Memory B cell (primary cell): ENCODE measurements around the gene GALNT10.
"Not testable (repeated sequence)": the region's sequence is repeated elsewhere in the genome, so short reads cannot be mapped to it uniquely, and the experiment has no call there.

Source experiments
- ATAC-seq: fragments of 150-1000 bp; cut with Tn5 transposase; 2 replicates; pipeline ENCODE4 v1.10.0; 2021; ENCODE audit warnings: low read depth, mild to moderate bottlenecking, moderate library complexity
- DNase-seq, 2 donors: peaks; one replicate each; pipeline ENCODE4 v3.0.0; 2022; ENCODE audit warnings: low spot score in 2 of 2
- H3K27ac Mint-ChIP-seq: one replicate; pipeline ENCODE4 v1.8.0; 2022; ENCODE audit warnings: mild to moderate bottlenecking, moderate library complexity, mixed read lengths
- H3K27me3 Mint-ChIP-seq: one replicate; pipeline ENCODE4 v1.8.0; 2022; ENCODE audit warnings: mixed read lengths
- H3K36me3 Mint-ChIP-seq: one replicate; pipeline ENCODE4 v1.8.0; 2022; ENCODE audit warnings: mild to moderate bottlenecking, mixed read lengths
- H3K4me1 Mint-ChIP-seq: one replicate; pipeline ENCODE4 v1.8.0; 2022; ENCODE audit warnings: mixed read lengths
- H3K4me3 Mint-ChIP-seq: one replicate; pipeline ENCODE4 v1.8.0; 2022; ENCODE audit warnings: mild to moderate bottlenecking, moderate library complexity, mixed read lengths
- H3K9me3 Mint-ChIP-seq: one replicate; pipeline ENCODE4 v1.8.0; 2022; ENCODE audit warnings: mixed read lengths

Gene GALNT10

GRCh38 chr5:154360241-154360640 lies 169.7 kb downstream of the GALNT10 start:
- not testable (repeated sequence) for H3K9me3 Mint-ChIP-seq, DNase-seq, H3K27me3 Mint-ChIP-seq, H3K27ac Mint-ChIP-seq, H3K4me1 Mint-ChIP-seq, H3K4me3 Mint-ChIP-seq, ATAC-seq
- H3K36me3 Mint-ChIP-seq, result peaks cover 13% of the 10 kb centered on the region

- peaks cover 15% of the 10 kb centered on the region for H3K36me3 Mint-ChIP-seq
- no peak for DNase-seq
- ATAC-seq, result no peak
- no peaks in the 10 kb centered on the region for H3K9me3 Mint-ChIP-seq
- H3K27ac Mint-ChIP-seq, result no peak overlapping the region
- no peaks in the 10 kb centered on the region for H3K27me3 Mint-ChIP-seq
- H3K4me1 Mint-ChIP-seq, result peaks cover 9% of the 10 kb centered on the region
- no peak overlapping the region for H3K4me3 Mint-ChIP-seq
Observed at GRCh38 chr5:154363411-154363810, 172.9 kb downstream of the GALNT10 start.

- no peaks in the 10 kb centered on the region for H3K27me3 Mint-ChIP-seq
- ATAC-seq (no peak), DNase-seq (no peak)
- H3K9me3 Mint-ChIP-seq, result no peaks in the 10 kb centered on the region
- H3K4me3 Mint-ChIP-seq, result no peak overlapping the region
- peaks cover 7% of the 10 kb centered on the region for H3K4me1 Mint-ChIP-seq
- H3K36me3 Mint-ChIP-seq, result peaks cover 14% of the 10 kb centered on the region
- H3K27ac Mint-ChIP-seq, result no peak overlapping the region
Observed at GRCh38 chr5:154364771-154365170, 174.2 kb downstream of the GALNT10 start.

GRCh38 chr5:154365823-154366222 lies 175.3 kb downstream of the GALNT10 start:
- no peak for ATAC-seq
- Mint-ChIP-seq H3K27me3 (no peaks in the 10 kb centered on the region), H3K4me3 (no peak overlapping the region), H3K27ac (no peak overlapping the region), H3K36me3 (peaks cover 15% of the 10 kb centered on the region), H3K4me1 (peaks cover 7% of the 10 kb centered on the region), H3K9me3 (no peaks in the 10 kb centered on the region)
- no peak for DNase-seq

- Mint-ChIP-seq H3K36me3 (peaks cover 18% of the 10 kb centered on the region), H3K9me3 (no peaks in the 10 kb centered on the region), H3K27ac (no peak overlapping the region), H3K4me1 (peaks cover 7% of the 10 kb centered on the region), H3K4me3 (no peak overlapping the region), H3K27me3 (no peaks in the 10 kb centered on the region)
- ATAC-seq (no peak), DNase-seq (no peak)
Observed at GRCh38 chr5:154366353-154366752, 175.8 kb downstream of the GALNT10 start.

- DNase-seq (no peak), ATAC-seq (no peak)
- no peaks in the 10 kb centered on the region for H3K9me3 Mint-ChIP-seq
- H3K4me1 Mint-ChIP-seq, result peaks cover 7% of the 10 kb centered on the region
- no peak overlapping the region for H3K4me3 Mint-ChIP-seq
- no peaks in the 10 kb centered on the region for H3K27me3 Mint-ChIP-seq
- H3K36me3 Mint-ChIP-seq, result peaks cover 16% of the 10 kb centered on the region
- H3K27ac Mint-ChIP-seq, result no peak overlapping the region
Observed at GRCh38 chr5:154367101-154367500, 176.6 kb downstream of the GALNT10 start.

- DNase-seq (no peak), ATAC-seq (no peak)
- Mint-ChIP-seq H3K36me3 (peaks cover 18% of the 10 kb centered on the region), H3K9me3 (no peaks in the 10 kb centered on the region), H3K27me3 (no peaks in the 10 kb centered on the region), H3K4me3 (no peak overlapping the region), H3K27ac (peak overlapping the region; percentile 48), H3K4me1 (peaks cover 7% of the 10 kb centered on the region)
Observed at GRCh38 chr5:154368041-154368800, 177.7 kb downstream of the GALNT10 start.

GRCh38 chr5:154369682-154370081 lies 179.1 kb downstream of the GALNT10 start:
- no peaks in the 10 kb centered on the region for H3K27me3 Mint-ChIP-seq
- H3K36me3 Mint-ChIP-seq, result peaks cover 10% of the 10 kb centered on the region
- H3K9me3 Mint-ChIP-seq, result no peaks in the 10 kb centered on the region
- DNase-seq (no peak), ATAC-seq (no peak)
- peaks cover 3% of the 10 kb centered on the region for H3K4me1 Mint-ChIP-seq
- H3K4me3 Mint-ChIP-seq, result no peak overlapping the region
- H3K27ac Mint-ChIP-seq, result no peak overlapping the region

GRCh38 chr5:154370119-154370518 lies 179.6 kb downstream of the GALNT10 start:
- Mint-ChIP-seq H3K4me1 (peaks cover 3% of the 10 kb centered on the region), H3K36me3 (peaks cover 10% of the 10 kb centered on the region), H3K27ac (no peak overlapping the region), H3K27me3 (no peaks in the 10 kb centered on the region), H3K4me3 (no peak overlapping the region), H3K9me3 (no peaks in the 10 kb centered on the region)
- ATAC-seq, result no peak
- no peak for DNase-seq

- H3K36me3 Mint-ChIP-seq, result peaks cover 11% of the 10 kb centered on the region
- no peak overlapping the region for H3K4me3 Mint-ChIP-seq
- ATAC-seq (no peak), DNase-seq (no peak)
- H3K9me3 Mint-ChIP-seq, result no peaks in the 10 kb centered on the region
- H3K4me1 Mint-ChIP-seq, result peaks cover under 1% of the 10 kb centered on the region
- no peak overlapping the region for H3K27ac Mint-ChIP-seq
- no peaks in the 10 kb centered on the region for H3K27me3 Mint-ChIP-seq
Observed at GRCh38 chr5:154370813-154371212, 180.3 kb downstream of the GALNT10 start.

GRCh38 chr5:154371687-154372086 lies 181.2 kb downstream of the GALNT10 start:
- H3K9me3 Mint-ChIP-seq, result no peaks in the 10 kb centered on the region
- no peaks in the 10 kb centered on the region for H3K27me3 Mint-ChIP-seq
- ATAC-seq, result no peak
- H3K27ac Mint-ChIP-seq, result no peak overlapping the region
- peaks cover 14% of the 10 kb centered on the region for H3K36me3 Mint-ChIP-seq
- DNase-seq, result no peak
- H3K4me3 Mint-ChIP-seq, result no peak overlapping the region
- no peaks in the 10 kb centered on the region for H3K4me1 Mint-ChIP-seq

- Mint-ChIP-seq H3K4me1 (peaks cover 4% of the 10 kb centered on the region), H3K27ac (no peak overlapping the region), H3K36me3 (peaks cover 19% of the 10 kb centered on the region), H3K9me3 (no peaks in the 10 kb centered on the region), H3K27me3 (no peaks in the 10 kb centered on the region), H3K4me3 (no peak overlapping the region)
- ATAC-seq (no peak), DNase-seq (no peak)
Observed at GRCh38 chr5:154372661-154373060, 182.1 kb downstream of the GALNT10 start.

GRCh38 chr5:154373326-154373725 lies 182.8 kb downstream of the GALNT10 start:
- H3K4me1 Mint-ChIP-seq, result peaks cover 4% of the 10 kb centered on the region
- no peak overlapping the region for H3K4me3 Mint-ChIP-seq
- no peaks in the 10 kb centered on the region for H3K9me3 Mint-ChIP-seq
- H3K27me3 Mint-ChIP-seq, result no peaks in the 10 kb centered on the region
- H3K27ac Mint-ChIP-seq, result peak overlapping the region; percentile 42
- ATAC-seq (no peak), DNase-seq (no peak)
- H3K36me3 Mint-ChIP-seq, result peaks cover 24% of the 10 kb centered on the region

GRCh38 chr5:154373729-154374179 lies 183.2 kb downstream of the GALNT10 start:
- H3K27me3 Mint-ChIP-seq, result no peaks in the 10 kb centered on the region
- no peak for ATAC-seq

GRCh38 chr5:154374264-154374663 lies 183.7 kb downstream of the GALNT10 start:
- peaks cover 28% of the 10 kb centered on the region for H3K36me3 Mint-ChIP-seq
- no peak overlapping the region for H3K4me3 Mint-ChIP-seq
- no peak overlapping the region for H3K27ac Mint-ChIP-seq
- H3K4me1 Mint-ChIP-seq, result peaks cover 4% of the 10 kb centered on the region
- H3K9me3 Mint-ChIP-seq, result no peaks in the 10 kb centered on the region
- ATAC-seq (no peak), DNase-seq (no peak)
- no peaks in the 10 kb centered on the region for H3K27me3 Mint-ChIP-seq

More at GRCh38 chr5:154373729-154374179, 183.2 kb downstream of the GALNT10 start:
- H3K36me3 Mint-ChIP-seq, result peaks cover 25% of the 10 kb centered on the region
- no peak for DNase-seq
- peaks cover 4% of the 10 kb centered on the region for H3K4me1 Mint-ChIP-seq
- H3K9me3 Mint-ChIP-seq, result no peaks in the 10 kb centered on the region
- no peak overlapping the region for H3K4me3 Mint-ChIP-seq
- peak overlapping the region; percentile 42 for H3K27ac Mint-ChIP-seq
